ENCODE data around the gene CRISPLD2.
"Not testable (repeated sequence)": the region's sequence is repeated elsewhere in the genome, so short reads cannot be mapped to it uniquely, and the experiment has no call there.

Gene CRISPLD2

DNA sequence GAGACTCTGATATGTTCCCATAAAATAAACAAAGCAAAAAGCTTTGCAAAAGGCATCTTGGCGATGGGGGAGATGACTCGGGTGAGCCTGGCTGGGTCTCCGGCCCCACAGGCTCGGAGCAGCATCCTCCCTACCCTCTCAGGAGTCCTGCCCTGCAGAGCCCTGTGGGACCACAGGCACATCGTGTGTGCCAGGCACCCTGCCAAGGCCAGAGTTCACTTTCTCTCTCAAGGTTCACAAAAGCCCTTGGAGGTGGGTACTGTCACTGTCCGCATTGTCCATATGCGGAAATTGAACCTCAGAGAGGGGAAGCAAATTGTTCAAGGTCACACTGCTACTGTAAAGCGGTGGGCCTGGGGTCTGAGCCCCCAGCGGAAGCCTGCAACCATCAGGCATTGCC lies 48.5 kb downstream of the CRISPLD2 start:
- POLR2A ChIA-PET: no interaction called here
- no peak for TF ChIP-seq ZNF248 (tag by site-specific recombination; IDR thresholded peaks at IDR 0.05)
- TF ChIP-seq SP3 (tag by site-specific recombination; IDR thresholded peaks at IDR 0.05): no peak
- TF ChIP-seq ZNF561 (tag by site-specific recombination; IDR thresholded peaks at IDR 0.05; ENCODE audit: borderline replicate concordance): no peak
- TF ChIP-seq ZNF600 (tag by site-specific recombination; IDR thresholded peaks at IDR 0.05): no peak
- TF ChIP-seq ZXDB (tag by site-specific recombination; IDR thresholded peaks at IDR 0.05): no peak
- no peaks in the 10 kb centered on the region for H3K36me3 ChIP-seq (ENCODE audit: control insufficient read depth in 2 of 2, insufficient read depth in 1 of 2, low read length in 2 of 2)
- no peak overlapping the region for H3K4me3 ChIP-seq (ENCODE audit: low read depth, low read length)
- CTCF ChIA-PET: no interaction called here
- H3K27ac ChIP-seq (ENCODE audit: extremely low read depth, low read depth, low read length): no peak overlapping the region
- no peaks in the 10 kb centered on the region for H3K9me3 ChIP-seq (ENCODE audit: control insufficient read depth, insufficient read depth, low read depth, low read length)
- no peaks in the 10 kb centered on the region for H3K4me1 ChIP-seq (ENCODE audit: control insufficient read depth, insufficient read depth, low read length)

DNA sequence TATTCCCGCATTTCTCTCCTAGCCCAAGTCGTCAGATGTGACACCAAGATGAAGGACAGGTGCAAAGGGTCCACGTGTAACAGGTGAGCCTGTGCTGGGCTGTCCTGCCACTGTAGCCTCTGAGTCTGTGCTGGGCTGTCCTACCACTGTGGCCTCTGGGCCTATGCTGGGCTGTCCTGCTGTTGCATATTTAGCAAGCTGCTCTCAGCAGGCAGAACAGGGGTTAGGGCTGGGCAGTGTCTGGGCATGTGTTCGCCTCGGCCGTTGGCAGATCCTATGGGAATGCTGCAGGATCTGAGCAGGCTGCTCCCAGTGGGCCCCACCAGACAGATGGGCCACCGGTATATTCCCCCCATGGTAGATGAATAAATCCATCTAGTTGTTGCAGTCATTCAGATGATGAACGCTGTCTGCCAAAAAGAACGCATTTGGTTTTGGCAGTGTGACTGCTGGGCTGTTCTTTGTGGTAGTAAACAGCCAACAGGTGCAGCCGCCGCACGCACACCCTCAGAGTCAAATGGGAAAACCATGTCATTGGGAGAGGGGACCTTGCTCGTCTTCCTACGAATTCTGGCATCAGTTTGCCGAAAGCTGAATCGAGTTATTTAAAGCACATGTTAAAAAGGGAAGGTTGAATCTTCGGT lies 49.2 kb downstream of the CRISPLD2 start:
- no peaks in the 10 kb centered on the region for H3K4me1 ChIP-seq (ENCODE audit: control insufficient read depth, insufficient read depth, low read length)
- TF ChIP-seq, protein P1, sequence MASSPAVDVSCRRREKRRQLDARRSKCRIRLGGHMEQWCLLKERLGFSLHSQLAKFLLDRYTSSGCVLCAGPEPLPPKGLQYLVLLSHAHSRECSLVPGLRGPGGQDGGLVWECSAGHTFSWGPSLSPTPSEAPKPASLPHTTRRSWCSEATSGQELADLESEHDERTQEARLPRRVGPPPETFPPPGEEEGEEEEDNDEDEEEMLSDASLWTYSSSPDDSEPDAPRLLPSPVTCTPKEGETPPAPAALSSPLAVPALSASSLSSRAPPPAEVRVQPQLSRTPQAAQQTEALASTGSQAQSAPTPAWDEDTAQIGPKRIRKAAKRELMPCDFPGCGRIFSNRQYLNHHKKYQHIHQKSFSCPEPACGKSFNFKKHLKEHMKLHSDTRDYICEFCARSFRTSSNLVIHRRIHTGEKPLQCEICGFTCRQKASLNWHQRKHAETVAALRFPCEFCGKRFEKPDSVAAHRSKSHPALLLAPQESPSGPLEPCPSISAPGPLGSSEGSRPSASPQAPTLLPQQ (tag by site-specific recombination; IDR thresholded peaks at IDR 0.05): 0 out of 2 replicates have a peak, but pooled peaks have one; percentile 25
- no peak for TF ChIP-seq OSR2 (tag by site-specific recombination; IDR thresholded peaks at IDR 0.05)
- TF ChIP-seq, protein P2, sequence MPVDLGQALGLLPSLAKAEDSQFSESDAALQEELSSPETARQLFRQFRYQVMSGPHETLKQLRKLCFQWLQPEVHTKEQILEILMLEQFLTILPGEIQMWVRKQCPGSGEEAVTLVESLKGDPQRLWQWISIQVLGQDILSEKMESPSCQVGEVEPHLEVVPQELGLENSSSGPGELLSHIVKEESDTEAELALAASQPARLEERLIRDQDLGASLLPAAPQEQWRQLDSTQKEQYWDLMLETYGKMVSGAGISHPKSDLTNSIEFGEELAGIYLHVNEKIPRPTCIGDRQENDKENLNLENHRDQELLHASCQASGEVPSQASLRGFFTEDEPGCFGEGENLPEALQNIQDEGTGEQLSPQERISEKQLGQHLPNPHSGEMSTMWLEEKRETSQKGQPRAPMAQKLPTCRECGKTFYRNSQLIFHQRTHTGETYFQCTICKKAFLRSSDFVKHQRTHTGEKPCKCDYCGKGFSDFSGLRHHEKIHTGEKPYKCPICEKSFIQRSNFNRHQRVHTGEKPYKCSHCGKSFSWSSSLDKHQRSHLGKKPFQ (tag by site-specific recombination; IDR thresholded peaks at IDR 0.05): no peak
- no peak overlapping the region for H3K27ac ChIP-seq (ENCODE audit: extremely low read depth, low read depth, low read length)
- H3K36me3 ChIP-seq (ENCODE audit: control insufficient read depth in 2 of 2, insufficient read depth in 1 of 2, low read length in 2 of 2): no peaks in the 10 kb centered on the region
- CTCF ChIA-PET: interaction anchor here (0.7 kb wide), 1 partner anchor 793 kb away, joined by 3 read pairs; no protein-coding TSS in a partner anchor
- no peaks in the 10 kb centered on the region for H3K9me3 ChIP-seq (ENCODE audit: control insufficient read depth, insufficient read depth, low read depth, low read length)
- no peak overlapping the region for H3K4me3 ChIP-seq (ENCODE audit: low read depth, low read length)
- POLR2A ChIA-PET: no interaction called here

DNA sequence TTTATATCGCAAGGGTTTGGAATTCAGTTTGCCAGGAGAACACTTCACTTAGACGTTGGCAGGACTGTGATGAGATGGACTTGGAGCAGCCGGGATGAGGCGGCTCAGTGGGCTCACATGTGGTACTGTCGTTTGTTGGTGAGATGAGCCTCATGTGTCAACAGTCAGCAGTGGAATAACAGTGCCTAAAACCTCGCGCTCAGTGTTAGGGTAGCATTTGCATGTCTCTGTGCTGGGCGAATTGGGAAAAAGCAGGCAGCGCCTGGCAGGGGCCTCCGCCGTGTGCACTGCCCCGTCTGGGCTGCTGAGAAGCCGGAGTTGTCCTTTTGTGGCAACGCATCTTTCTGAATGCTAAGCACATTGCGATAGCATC lies 49.7 kb downstream of the CRISPLD2 start:
- Histone ChIP-seq H3K36me3 (ENCODE audit: control insufficient read depth in 2 of 2, insufficient read depth in 1 of 2, low read length in 2 of 2) (no peaks in the 10 kb centered on the region), H3K4me1 (ENCODE audit: control insufficient read depth, insufficient read depth, low read length) (no peaks in the 10 kb centered on the region), H3K9me3 (ENCODE audit: control insufficient read depth, insufficient read depth, low read depth, low read length) (no peaks in the 10 kb centered on the region), H3K4me3 (ENCODE audit: low read depth, low read length) (no peak overlapping the region), H3K27ac (ENCODE audit: extremely low read depth, low read depth, low read length) (no peak overlapping the region)
- ChIA-PET POLR2A (no interaction called here), CTCF (interaction anchor here (0.7 kb wide), 1 partner anchor 793 kb away, joined by 3 read pairs; no protein-coding TSS in a partner anchor)
- no peak for TF ChIP-seq ZNF561 (tag by site-specific recombination; IDR thresholded peaks at IDR 0.05; ENCODE audit: borderline replicate concordance)
- no peak for TF ChIP-seq ZNF521 (tag by site-specific recombination; IDR thresholded peaks at IDR 0.05)

DNA sequence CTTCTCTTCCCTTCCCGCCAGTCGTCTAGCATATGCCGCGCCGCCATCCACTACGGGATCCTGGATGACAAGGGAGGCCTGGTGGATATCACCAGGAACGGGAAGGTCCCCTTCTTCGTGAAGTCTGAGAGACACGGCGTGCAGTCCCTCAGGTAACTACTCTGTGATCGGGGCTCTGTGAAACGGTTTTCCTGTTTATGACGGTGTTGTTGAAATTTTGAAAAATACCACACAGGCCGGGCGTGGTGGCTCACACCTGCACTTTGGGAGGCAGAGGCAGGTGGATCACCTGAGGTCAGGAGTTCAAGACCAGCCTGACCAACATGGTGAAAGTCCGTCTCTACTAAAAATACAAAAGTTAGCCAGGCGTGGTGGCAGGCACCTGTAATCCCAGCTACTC lies 53.2 kb downstream of the CRISPLD2 start:
- H3K4me3 ChIP-seq (ENCODE audit: low read depth, low read length); POLR2A ChIA-PET; H3K9me3 ChIP-seq (ENCODE audit: control insufficient read depth, insufficient read depth, low read depth, low read length); H3K27ac ChIP-seq (ENCODE audit: extremely low read depth, low read depth, low read length); H3K4me1 ChIP-seq (ENCODE audit: control insufficient read depth, insufficient read depth, low read length); H3K36me3 ChIP-seq (ENCODE audit: control insufficient read depth in 2 of 2, insufficient read depth in 1 of 2, low read length in 2 of 2): not testable (repeated sequence)
- CTCF ChIA-PET: interaction anchor here (0.6 kb wide), 1 partner anchor 683 kb away, joined by 4 read pairs; no protein-coding TSS in a partner anchor

DNA sequence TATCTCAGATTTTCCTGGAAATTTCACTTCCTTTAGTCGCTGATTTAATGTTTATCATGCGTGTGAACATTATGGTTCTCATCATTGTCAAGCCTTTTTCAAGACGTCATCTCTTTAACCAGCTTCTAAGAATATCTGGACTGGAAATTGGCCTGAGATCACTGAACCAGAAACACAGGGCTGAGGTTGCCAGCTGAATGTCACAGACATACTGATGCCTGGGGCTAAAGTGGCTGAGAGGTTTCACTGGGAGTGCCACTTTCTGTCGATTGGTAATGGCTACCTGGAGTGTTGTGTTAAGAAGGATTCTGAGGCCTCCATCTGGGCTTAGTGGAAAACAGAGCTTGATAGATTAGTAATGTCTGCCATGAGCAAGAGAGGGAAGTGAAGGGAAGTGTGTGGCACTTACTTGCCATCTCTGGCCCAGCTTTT lies 54.2 kb downstream of the CRISPLD2 start:
- no peak overlapping the region for H3K27ac ChIP-seq (ENCODE audit: extremely low read depth, low read depth, low read length)
- peak; percentile 46 for TF ChIP-seq ZBTB17 (tag by site-specific recombination; IDR thresholded peaks at IDR 0.05)
- no peak for TF ChIP-seq ZNF768 (tag by site-specific recombination; IDR thresholded peaks at IDR 0.05)
- TF ChIP-seq ZNF23 (tag by site-specific recombination; IDR thresholded peaks at IDR 0.05; ENCODE audit: borderline replicate concordance): peak; percentile 94
- TF ChIP-seq SETDB1 (IDR thresholded peaks at IDR 0.05; ENCODE audit: insufficient read length, low read length): peak; percentile 55
- CTCF ChIA-PET: interaction anchor here (0.6 to 1.1 kb wide), 2 partner anchors 51 to 684 kb away, joined by 3 to 4 read pairs; no protein-coding TSS in a partner anchor
- no peaks in the 10 kb centered on the region for H3K4me1 ChIP-seq (ENCODE audit: control insufficient read depth, insufficient read depth, low read length)
- H3K36me3 ChIP-seq (ENCODE audit: control insufficient read depth in 2 of 2, insufficient read depth in 1 of 2, low read length in 2 of 2): no peaks in the 10 kb centered on the region
- POLR2A ChIA-PET: interaction anchor here (0.6 kb wide), 1 partner anchor 120 kb away, joined by 4 read pairs; no protein-coding TSS in a partner anchor
- H3K9me3 ChIP-seq (ENCODE audit: control insufficient read depth, insufficient read depth, low read depth, low read length): no peaks in the 10 kb centered on the region
- H3K4me3 ChIP-seq (ENCODE audit: low read depth, low read length): no peak overlapping the region

All from HEK293 (cell line).